GM23248 (cell line): ENCODE results near the gene SPDYE17.
"Not testable (repeated sequence)": the region's sequence is repeated elsewhere in the genome, so short reads cannot be mapped to it uniquely, and the experiment has no call there.

Source experiments
- EZH2 ChIP-seq: fragments of 200-600 bp; sonication (generic); IDR thresholded peaks from 2 replicates; pipeline ENCODE4 v1.6.1; 2018; ENCODE audit warnings: antibody characterized with exemption, mild to moderate bottlenecking; ENCODE audit not compliant: insufficient read depth, poor library complexity, severe bottlenecking
- EZH2phosphoT487 ChIP-seq: fragments of 200-600 bp; sonication (generic); IDR thresholded peaks from 2 replicates; pipeline ENCODE4 v1.6.1; 2018; ENCODE audit warnings: antibody characterized with exemption, moderate library complexity, mild to moderate bottlenecking, low read depth; ENCODE audit not compliant: insufficient read depth

GRCh38 chr7:77074786-77075396 is 42.7 kb upstream of the SPDYE17 start:
- TF ChIP-seq EZH2phosphoT487, EZH2: not testable (repeated sequence)
